NCI-H82 (cell line): ENCODE measurements around the gene DLGAP5.

Experiments
- DNase-seq: peaks from one replicate; lab custom pipeline; 2025; lab: John Stamatoyannopoulos, UW

DLGAP5 gene, protein sequence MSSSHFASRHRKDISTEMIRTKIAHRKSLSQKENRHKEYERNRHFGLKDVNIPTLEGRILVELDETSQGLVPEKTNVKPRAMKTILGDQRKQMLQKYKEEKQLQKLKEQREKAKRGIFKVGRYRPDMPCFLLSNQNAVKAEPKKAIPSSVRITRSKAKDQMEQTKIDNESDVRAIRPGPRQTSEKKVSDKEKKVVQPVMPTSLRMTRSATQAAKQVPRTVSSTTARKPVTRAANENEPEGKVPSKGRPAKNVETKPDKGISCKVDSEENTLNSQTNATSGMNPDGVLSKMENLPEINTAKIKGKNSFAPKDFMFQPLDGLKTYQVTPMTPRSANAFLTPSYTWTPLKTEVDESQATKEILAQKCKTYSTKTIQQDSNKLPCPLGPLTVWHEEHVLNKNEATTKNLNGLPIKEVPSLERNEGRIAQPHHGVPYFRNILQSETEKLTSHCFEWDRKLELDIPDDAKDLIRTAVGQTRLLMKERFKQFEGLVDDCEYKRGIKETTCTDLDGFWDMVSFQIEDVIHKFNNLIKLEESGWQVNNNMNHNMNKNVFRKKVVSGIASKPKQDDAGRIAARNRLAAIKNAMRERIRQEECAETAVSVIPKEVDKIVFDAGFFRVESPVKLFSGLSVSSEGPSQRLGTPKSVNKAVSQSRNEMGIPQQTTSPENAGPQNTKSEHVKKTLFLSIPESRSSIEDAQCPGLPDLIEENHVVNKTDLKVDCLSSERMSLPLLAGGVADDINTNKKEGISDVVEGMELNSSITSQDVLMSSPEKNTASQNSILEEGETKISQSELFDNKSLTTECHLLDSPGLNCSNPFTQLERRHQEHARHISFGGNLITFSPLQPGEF

DNA sequence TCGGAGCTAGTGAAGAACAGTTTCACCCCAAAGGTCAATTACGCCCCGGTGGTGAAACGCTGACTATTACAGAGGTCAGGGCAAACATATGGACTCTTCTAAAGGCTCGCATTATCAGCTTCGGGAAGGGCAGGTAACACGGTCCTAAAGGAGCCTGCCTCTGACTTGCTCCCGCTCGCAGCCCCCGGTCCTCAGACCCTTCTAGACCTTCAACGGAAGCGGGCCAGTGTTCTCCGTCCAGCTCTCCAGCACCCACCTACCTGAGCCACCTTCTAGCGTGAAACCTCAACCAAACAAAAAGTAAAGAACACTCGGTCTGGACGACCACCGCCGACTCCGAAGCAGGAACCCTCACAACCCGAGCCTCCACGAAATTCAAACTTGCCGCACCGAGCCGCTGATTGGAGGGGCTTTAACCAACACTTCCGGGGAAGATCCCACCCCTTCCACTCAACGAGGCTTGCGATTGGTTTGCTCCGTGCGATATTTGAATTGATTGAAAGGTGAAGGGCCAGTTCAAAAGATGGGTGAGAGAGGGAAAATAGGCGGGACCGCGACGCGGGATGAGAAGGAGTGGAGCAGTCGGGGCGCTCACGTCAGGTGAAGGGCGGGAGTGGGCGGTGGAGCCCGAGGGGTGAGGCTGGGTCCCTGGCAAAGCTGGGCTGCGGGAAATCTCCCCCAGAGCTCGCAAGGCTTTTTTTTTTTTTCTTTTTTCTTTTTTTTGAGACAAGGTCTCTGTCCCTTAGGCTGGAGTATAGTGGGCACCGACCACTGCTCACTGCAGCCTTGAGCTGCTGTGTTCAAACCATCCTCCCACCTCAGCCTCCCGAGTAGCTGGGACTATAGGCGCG, at the start of gene DLGAP5:
Gene DLGAP5 (minus strand): TSS at position 383 of the 851 bp plus-strand sequence. CDS start 2,406 bp downstream, outside the sequence.
- DNase-seq, result peak; percentile 98

DNA sequence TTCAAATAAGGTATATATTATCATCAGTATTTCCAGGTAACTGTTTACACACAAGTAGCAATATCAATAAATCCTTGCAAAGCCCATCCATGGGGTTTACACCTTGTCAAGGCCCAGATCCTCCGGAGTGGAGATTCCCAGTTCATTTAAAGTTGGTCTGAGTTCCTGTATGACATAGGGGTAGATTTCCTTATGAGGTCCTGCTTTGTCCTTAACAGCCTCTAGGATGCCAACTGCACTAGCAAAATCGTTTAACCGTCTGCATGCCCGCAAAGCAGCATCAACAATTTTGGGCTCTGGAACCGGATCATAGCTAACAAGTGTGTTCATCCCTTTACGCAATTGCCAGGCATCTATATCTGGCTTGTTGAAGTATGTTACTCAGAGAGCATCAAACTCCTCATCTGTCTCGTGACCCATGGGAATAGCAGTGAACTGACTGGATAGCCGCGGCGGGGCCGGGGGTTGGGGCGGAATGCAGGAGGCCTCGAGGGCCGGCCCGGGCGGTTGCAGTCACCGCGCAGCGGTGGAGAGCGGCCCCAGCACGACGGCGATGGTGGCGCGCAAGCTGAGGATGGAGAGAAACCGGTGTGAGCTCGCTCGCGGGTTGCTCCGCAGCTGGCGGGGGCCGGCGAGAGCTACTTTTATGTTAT, 49.3 kb upstream of the DLGAP5 start:
- DNase-seq, result no peak

DNA sequence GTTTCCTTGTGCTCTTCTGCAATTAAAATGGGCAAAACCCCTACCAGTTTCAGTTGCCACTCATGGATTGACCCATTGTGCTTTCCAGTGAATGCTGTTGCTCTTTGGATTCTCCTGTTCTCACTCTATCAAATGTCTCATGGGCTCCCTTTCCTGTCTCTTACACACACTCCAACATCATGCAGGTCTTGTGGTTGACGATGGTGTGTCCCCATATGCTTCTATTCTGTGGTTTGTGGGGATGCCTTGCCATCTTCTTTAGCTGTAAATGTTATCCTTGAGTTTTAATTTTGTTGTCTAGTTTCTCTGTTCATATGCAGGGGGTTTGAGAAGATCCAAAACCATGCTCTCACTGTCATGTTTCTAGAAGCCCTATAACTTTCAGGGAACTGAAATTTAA, 47.9 kb upstream of the DLGAP5 start:
- no peak for DNase-seq

DNA sequence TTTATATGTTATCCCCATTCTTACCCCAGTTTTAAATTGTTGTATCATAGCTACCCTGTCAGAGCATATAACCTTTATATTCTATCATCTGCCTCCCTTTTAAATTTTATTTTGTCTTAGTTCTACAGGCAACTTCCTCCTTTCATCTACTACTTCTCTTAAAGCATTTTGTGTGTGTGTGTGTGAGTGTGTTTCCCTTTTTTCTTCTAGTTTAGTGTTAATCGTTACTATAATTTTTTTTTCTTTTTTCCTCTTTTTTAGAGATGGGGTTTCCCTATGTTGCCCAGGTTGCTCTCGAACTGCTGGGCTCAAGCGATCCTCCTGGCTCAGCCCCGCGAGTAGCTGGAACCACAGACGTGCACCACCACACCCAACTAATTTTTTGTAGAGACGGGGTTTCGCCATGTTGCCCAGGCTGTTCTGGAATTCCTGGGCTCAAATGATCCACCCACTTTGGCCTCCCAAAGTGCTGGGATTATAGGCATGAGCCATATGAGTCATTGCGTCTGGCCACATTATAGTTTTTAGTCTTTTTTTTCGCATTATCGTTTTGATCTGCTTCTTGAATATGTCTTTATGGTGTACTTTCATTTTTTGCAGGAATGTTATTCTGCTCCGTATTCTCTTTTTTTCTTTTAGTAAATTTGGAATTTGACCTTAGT, 46.8 kb upstream of the DLGAP5 start:
- DNase-seq, result no peak

DNA sequence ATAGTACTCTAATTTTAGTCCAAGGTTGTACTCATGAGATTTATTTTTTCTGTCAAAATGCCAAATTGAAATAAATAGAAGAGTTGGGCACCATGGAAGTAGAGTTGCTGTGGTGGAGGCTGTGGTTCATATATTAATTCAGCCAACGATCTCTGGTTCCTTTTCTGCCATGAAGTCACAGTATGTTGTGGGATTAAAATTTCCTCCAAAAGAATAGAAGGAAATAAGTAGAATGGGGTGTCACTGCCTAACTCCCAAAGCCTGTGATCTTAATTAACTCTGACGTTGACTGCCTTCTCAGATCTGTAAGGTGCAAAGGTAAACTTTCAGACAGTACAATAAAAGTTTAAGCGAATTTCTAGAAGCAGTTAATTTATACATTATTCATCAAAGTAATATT, 42.2 kb upstream of the DLGAP5 start:
- no peak for DNase-seq

DNA sequence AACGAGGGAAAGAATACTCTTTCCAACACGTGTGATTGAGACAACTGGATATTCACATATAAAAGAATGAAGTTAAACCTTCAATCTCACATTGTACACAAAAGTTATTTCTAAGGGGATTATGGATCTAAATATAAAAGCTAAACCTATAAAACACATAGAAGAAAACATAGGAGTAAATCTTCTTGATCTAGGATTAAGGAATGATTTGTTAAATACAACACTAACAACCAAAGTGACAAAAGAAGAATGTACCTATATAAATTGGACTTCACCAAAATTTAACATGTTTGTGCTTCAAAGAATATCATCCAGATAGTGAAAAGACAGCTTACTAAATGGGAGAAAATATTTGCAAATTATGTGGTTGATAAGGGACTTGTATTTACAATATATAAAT, 36.9 kb upstream of the DLGAP5 start:
- DNase-seq, result no peak

DNA sequence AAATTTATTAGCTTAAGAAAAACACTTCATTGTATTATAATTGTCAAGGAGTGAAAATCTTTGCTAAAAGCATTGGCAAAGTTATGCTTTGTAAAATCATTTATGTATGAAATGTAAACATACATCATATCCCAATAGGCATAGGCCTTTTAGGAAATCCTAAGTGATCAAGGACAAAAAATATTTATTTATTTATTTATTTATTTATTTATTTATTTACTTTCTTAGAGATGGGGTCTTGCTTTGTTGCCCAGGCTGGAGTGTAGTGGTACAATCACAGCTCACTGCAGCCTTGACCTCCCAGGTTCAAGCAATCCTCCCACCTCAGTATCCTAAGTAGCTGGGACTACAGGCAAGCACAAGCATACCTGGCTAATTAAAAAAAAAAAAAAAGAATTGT, 32.0 kb upstream of the DLGAP5 start:
- no peak for DNase-seq

DNA sequence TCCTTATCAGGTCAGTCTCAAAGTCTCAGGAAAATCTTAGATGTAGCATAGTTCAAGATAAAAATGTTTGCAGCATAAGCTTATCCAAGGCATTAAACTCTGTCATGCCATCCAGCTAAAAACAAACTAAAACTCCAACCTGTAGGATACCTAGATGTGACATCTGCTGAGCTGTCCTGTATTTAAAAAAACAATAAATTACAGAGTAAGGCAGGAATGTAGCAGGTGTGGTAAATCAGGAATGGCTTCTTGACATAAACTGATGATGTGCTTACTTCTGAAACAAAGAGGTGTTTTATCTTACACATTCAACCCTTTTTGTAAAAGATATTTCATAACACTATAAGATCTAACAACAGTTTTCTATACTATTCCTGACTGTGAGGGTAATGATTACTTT, 30.6 kb upstream of the DLGAP5 start:
- DNase-seq, result no peak

DNA sequence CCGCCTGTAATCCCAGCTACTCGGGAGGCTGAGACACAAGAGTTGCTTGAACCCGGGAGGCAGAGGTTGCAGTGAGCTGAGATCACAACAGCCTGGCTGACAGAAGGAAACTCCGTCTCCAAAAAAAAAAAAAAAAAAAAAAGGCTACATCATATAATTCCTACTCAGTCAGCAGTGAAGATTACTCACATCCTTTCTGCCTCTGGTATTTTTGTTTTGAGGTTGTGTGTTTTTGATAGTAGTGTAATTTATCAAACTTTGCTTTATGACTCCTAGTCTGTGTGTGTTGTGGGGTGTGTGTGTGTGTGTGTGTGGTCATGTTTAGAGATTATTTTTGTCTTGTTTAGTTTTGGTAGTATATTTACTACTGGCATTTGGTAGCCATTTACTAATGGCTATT, 29.8 kb upstream of the DLGAP5 start:
- DNase-seq, result no peak

DNA sequence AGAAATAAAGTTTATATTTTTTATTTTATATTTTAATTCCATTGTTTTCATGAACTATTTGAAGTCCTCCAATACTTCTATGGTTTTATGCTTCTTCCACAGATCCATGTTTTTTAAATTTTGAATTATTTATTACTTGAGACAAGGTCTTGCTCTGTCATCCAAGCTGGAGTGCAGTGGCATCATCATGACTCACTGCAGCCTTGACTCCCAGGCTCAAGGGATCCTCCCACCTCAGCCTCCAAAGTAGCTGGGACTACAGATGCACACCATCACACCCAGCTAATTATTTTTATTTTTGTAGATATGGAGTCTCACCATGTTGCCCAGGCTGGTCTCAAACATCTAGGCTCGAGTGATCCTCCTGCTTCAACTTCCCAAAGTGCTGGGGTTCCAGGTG, 28.8 kb upstream of the DLGAP5 start:
- DNase-seq, result no peak

DNA sequence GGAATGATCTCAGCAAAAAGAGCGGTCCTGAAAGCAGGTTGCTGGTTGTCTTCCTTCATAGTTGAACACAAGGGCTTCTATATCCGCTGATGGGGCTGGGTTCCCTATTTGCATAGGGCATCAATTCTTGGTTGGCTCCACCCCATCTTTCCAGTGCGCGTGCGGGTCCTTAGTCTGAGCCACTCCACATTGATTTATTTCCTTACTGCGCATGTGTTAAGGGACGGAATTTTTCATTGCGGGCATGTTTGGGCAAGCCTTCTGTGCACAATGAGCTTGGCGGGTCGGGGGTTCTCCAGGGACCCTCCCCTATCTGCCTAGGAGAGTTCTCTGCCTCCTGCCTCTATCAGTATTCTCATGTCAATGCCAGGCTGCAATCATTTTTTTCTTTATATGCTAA, 21.2 kb upstream of the DLGAP5 start:
- DNase-seq, result no peak

DNA sequence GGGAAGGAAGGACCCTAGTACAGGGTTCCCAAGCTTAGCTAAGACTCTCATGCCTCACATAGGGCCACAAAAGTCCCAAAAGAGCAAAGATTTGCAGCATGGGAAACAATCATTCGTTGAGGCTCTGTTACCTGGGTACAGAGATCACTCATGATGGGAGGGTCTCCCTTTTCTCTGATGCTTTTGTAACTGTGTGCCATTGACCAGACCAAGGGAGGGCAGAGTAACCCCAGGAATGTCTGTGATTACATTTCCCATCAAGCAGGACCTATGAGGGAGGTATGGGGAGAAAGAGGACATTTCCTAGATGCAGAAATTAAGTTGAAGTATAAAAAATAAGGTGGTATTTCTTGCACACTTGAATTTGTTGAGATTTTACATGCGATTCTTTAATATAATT, 16.4 kb upstream of the DLGAP5 start:
- no peak for DNase-seq

DNA sequence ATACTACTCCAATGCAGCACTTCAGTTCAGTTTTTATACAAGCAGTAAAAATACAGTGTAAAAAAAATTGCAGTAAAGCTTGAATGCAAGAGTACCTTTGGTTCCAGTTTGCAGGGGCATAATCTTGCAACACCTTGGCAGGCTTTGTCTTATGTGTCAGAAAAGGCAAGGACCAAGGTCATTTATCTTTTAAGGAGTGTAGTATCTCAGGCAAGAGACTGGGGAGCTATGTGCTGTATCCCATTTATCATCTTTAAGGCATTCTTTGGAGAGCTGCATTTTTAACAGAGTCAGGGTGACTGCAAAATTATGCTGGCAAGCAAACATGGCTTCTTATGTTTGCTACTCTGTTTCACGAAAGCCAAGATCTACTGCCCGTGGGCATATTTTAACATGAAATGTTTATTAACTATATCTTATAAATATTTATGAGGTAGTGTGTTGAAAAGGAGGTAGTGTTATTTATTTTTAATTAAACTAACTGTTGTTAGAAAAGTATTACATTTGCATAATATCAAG, 14.8 kb upstream of the DLGAP5 start:
- DNase-seq, result no peak

DNA sequence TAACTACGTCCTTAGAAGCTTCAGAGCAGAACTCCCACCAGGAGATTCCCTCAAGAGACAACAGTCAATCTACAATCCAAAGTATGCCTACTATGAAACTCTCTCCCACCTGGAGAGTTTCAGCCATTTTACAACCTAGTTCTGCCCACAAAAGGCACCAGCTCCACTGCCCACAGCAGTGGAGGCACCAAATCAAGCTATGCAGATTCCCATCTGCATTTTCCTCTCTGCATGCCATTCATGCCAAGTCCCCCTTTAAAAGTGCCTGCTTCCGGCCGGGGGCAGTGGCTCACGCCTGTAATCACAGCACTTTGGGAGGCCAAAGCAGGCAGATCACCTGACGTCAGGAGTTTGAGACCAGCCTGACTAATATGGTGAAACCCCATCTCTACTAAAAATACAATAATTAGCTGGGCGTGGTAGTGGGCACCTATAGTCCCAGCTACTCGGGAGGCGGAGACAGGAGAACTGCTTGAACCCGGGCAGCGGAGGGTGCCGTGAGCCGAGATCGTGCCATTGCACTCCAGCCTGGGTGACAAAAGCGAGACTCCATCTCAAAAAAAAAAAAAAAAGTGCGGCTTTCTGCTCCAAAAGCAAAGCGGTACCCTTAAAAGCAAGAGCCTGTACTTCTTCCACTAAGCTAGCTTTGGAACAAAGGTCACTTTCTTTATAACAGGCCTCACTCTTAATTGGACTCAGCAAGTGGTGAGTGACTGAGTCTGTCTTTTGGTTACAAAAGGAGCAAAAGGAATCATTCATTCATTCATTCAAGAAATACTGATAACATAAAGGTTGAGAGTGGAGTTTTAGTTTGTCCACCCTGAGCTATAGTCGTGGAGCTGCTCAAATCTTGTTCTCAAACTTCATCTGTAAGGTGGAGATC, 10.1 kb upstream of the DLGAP5 start:
- DNase-seq, result no peak

DNA sequence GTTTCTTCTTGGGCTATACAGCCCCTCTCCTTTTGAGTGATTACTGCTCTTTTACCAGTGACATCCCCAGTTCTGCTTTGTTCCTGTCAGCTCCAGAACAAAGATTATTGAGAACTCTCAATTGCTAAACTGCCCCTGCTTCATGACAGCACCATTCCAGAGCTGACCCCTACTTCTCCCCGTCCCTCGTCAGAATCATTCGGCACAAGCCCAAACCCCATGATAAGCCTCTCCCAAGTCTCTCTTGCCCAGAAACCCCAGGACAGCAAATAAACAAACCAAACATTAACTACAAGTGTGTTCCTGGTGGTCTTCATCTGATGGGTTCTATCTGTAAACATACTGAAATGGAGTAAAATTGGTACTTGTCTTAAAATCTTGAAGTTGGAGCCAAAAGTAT, 9.3 kb upstream of the DLGAP5 start:
- no peak for DNase-seq

DNA sequence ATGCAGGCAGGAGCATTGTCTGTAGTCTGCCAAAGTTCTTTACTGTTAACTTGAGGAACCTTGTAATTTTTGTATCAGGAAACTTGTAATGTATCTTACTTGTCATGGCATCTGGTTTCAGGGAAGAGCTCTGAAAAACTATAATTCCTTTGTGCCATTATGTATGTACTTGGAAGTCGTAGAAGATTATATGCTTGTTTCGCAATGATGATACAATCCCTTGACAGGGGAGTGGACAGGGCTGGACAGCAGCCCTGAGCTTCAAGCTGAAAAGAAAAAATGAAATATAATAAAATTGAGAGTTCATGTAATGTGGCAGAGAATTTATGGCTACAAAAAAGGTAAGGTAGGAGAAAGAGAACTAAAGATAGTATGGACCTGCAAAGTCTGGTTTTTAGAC, 7.4 kb upstream of the DLGAP5 start:
- DNase-seq, result no peak

DNA sequence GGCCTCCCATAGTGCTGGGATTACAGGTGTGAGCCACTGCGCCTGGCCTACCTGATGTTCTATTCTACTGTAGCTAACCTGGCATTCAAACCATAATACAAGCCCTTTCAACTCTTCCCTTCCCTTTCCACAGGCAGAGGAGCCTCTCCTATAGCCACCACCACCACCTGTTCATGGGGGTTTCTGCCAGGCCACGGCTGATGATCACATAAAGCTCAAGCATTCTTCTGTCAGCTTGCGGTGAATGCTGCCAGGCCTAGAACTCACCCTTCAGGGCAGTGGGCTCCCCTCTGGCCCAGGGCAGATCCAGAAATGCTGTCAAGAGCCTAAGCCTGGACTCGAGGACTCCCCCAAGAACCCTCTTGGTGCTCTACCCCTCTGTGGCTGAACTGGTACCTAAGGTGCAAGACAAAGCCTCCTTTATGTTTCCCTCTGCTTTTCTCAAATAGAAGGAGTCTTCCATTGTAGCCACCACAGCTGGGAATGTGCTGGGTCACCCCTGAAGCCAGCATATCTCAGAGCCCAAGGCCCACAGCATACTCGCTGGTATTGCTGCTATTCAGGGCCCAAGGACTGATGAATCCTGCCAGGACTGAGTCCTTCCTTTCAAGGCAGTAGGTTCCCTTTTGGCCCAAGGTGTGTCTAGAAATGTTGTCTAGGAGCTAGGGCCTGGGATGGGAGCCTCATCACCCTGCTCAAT, 3.4 kb upstream of the DLGAP5 start:
- no peak for DNase-seq

DNA sequence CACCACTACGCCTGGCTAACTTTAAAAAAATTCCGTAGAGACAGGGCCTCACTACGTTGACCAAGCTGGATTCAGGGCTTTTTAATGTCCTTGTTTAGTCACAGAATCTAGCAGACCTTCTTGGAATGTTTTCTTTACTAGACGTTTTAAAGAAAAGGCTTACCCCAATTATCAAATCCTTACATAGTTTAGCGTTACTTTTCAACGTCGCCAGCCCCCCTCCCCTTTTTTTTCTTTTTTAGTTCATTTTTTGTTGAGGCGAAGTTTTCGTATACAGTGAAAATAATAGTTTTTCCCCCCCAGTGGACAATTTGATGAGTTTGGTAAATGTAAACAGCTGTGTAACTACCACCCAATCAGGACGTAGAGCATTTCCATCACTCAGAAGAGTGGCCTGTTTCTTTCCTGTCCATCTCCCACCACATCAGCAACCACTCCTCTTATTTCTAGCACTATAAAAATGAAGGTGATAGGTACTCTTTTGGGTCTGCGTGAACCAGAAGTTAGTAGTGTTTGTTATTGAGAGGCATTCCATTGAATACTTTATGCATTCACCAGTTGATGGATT, 753 bp upstream of the DLGAP5 start:
- DNase-seq, result no peak

DNA sequence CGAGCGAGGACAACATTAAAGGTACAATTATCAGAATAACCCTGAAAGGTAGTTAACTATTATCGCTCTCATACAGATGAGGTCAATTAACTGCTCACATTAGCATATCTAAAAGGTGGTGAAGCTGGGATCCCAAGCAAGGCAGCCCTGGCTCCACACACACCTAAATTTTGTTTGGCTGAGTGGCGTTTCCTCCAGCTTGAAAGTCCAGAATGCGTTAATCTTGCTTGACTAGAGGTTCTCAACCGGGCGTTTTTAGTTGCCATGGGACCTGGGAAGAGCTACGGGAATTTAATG, 531 bp downstream of the DLGAP5 start:
- no peak for DNase-seq
